ENCODE results near the gene LINGO3.

GRCh38 chr19:2320939-2321338 is 13.0 kb upstream of the LINGO3 start:
- no peak for TF ChIP-seq EZH2 (IDR thresholded peaks at IDR 0.05; ENCODE audit: insufficient read depth, poor library complexity, severe bottlenecking)
- TF ChIP-seq EZH2phosphoT487 (IDR thresholded peaks at IDR 0.05; ENCODE audit: insufficient read depth, low read depth) = no peak
